GM19372 (cell line): Measurements from ENCODE around the gene ANKEF1.

Experiments
- ATAC-seq: cut with Tn5 transposase; IDR thresholded peaks from one replicate; pipeline ENCODE4 v1.9.1; 2021; ENCODE audit warnings: mild to moderate bottlenecking, low read depth, moderate library complexity; ENCODE audit not compliant: unreplicated experiment

The ANKEF1 gene

GRCh38 chr20:10034717-10035571 lies at the start of gene ANKEF1:
TSS of gene ANKEF1 (plus strand) at chr20:10034987. CDS start at chr20:10038302, 3,315 bp downstream.
- ATAC-seq = peak; percentile 87

DNA sequence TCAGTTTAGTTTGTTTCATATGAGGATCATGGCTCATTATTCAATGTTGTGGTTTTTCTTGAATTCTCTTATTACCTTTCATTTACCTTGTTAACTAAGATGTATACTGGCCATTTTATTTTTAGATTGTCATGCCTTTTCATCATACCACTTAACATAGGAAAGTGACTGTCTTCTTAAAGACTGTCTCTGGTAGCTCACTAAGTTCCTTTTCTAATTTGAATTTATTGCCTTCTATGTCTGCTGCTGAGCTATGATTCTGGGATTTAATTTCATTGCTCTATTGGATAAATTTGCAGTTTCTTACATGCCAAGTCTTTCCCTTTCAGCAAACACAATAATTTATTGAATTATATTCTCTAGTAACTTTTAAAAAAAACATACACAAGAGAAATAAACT lies 49.5 kb upstream of the ANKEF1 start:
- ATAC-seq = no peak

GRCh38 chr20:9985773-9986172 lies 49.0 kb upstream of the ANKEF1 start:
- no peak for ATAC-seq

- no peak for ATAC-seq
Observed at GRCh38 chr20:9989066-9989724, 45.6 kb upstream of the ANKEF1 start.

DNA sequence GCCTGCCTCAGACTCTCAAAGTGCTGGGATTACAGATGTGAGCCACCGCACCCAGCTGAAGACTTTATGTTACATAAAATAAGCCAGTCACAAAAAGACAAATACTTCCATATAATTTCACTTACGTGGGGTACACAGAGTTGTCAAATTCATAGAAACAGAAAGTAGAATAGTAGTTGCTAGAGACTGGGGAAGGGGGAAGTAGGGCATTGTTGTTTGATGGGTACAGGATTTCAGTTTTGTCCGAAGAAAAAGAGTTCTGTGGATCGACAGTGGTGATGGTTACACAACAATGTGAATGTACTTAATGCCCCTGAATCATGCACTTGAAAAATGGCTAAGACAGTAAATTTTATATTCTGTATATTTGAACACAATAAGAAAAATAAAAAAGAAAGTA lies 41.6 kb upstream of the ANKEF1 start:
- ATAC-seq = no peak

GRCh38 chr20:9994676-9995075 lies 40.1 kb upstream of the ANKEF1 start:
- no peak for ATAC-seq

DNA sequence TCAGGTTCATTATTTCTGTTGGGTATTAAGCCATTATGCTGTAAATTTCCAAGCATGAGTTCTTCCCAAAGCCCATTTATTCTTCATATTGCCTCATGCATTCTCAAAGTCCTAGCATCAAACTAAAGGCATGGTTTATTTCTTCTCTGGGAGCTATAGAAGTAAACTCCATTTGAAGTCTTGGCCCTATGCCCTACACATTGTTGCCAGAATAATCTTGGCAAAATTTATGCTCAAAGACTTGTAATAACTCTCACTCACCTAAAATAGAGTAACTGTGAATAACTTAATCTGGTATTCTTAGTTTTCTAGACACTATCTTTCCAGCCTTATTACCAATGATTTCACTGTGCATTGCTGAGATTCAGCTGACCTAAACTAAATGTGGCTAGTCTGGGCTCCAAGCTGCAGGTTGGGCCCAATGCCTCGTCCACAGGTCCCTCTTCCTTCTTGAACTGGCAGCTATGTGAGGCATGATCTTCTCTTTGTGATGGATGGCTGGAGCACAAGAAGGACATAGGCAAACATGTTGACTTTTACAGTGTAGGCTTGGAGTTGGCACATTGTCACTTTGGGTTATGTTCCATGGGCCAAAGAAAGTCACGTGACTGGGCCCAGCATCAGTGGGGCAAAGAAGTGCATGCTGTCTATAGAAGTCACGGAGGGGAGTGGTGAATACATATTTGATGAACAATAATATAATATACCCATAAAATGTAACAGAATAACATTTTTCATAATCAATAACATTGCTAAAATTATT lies 39.1 kb upstream of the ANKEF1 start:
- ATAC-seq = no peak

DNA sequence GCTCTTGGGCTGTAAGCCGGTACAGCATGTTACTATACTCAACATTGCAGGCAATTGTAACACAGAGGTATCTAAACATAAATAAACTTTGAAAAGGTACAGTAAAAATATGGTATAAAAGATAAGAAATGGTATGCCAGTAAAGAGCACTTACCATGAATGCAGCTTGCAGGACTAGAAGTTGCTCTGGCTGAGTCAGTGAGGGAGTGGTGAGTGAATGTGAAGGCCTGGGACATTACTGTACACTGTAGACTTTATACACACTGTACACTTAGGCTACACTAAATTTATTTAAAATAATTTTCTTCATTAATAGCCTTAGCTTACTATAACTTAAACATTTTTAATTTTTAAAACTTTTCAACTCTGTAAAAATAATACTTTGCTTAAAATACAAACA lies 37.8 kb upstream of the ANKEF1 start:
- no peak for ATAC-seq

DNA sequence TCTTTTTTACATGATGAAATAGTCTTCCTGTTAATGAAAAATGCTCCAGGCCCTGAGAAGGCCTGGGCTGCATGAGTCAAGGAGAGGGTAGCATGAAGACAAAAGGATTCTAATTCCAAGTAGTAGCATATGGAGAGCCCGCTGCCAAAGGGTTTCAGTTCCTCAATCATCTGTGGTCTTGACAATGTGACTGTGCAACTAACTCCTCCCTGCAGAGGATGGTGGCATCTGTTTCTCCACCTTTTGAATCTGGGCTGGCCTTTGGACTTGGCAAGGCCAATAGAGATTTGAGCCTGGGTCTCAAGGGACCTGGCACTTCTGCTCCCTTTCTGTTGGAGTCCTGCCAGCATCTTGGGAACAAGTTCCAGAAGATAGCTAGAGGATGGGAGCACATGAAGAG lies 35.1 kb upstream of the ANKEF1 start:
- no peak for ATAC-seq

GRCh38 chr20:10002866-10003265 lies 31.9 kb upstream of the ANKEF1 start:
- ATAC-seq = no peak

GRCh38 chr20:10004900-10005299 lies 29.9 kb upstream of the ANKEF1 start:
- ATAC-seq = no peak

DNA sequence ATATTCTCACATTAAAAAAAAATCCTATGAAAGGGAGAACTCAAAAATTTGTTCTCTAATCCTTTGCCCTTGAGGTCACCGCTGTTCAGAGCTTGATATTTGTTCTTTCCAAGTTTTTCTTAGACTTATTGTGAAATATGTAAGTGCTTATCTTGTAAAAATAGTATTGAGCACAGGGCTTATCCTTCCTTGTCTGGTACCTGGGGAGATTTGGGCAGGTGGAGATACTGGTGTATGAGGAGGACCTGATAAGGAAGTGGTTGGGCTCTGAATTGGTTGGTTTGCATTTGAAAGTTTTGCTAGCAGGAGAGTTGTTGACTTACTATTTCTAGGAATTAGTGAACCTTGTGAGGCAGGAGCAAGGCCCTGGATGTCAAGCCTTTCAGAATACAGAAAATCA lies 28.9 kb upstream of the ANKEF1 start:
- no peak for ATAC-seq

DNA sequence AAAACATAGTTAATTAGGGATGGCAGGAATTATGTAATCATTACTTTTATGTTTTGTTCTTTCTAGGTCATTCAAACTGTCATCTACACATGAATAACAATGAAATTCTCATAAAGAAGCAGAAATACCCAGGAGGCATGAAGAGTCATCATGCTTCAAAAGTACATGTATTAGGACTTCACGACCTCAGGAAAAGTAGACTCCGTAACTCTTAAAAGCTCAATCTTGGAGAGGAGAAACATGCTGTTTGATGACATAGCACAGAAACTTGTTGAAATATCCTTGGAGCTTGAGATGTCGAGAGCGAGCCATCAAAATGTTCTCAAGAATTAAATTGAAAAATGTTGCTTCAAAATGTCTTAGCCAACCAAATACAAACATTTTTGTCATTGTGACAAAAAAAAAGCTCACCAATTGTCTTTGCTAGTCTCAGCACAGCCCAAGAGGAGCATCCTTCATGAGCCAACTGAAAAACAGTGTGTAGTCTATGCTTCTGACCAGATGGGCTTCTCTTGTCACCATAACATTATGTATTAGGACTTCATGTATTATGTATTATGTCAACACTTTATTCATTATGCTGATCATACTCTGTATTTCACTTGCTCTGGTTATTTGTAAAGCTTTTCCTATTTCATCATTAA lies 28.2 kb upstream of the ANKEF1 start:
- ATAC-seq = no peak

DNA sequence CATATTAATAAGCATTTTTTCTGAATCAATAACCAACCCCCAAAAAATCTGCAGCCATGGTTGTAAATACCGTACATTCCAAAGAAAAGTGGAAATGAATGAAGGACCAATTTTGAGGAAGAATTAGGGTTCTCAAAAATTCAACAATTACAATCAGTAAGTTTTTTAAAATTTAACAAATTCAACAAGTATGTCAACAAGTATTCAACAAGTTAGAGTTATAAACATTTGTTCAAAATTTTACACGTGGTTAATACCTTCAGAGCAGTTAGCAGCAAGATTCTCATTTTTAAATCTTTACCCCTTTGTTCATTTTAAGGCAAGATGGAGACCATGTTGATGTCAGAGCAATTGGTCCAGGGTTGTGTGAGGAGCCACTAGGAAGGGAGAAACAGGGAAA lies 27.6 kb upstream of the ANKEF1 start:
- no peak for ATAC-seq

- ATAC-seq = no peak
Observed at GRCh38 chr20:10007747-10008146, 27.0 kb upstream of the ANKEF1 start.

GRCh38 chr20:10012464-10012863 lies 22.3 kb upstream of the ANKEF1 start:
- ATAC-seq = no peak

GRCh38 chr20:10014431-10014830 lies 20.4 kb upstream of the ANKEF1 start:
- ATAC-seq = no peak

GRCh38 chr20:10020937-10021336 lies 13.8 kb upstream of the ANKEF1 start:
- no peak for ATAC-seq

DNA sequence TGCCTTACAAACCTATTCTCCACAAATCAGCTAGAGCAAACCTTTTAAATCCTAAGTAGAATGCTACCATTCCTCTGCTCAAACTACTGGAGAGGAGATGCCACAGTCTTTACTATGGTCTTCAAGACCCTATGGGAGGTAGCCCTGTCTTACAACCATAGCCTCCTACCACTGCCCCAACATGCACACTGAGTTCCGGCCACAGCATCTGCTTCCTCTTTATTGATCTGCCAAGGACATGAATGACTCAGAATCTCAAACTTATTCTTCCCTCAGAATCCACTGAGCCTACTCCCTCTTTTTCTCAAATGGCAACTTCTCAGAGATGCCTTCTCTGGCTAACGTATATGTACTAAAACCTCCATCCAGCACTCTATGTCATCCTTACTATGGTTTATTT lies 12.2 kb upstream of the ANKEF1 start:
- ATAC-seq = no peak

GRCh38 chr20:10023911-10024310 lies 10.9 kb upstream of the ANKEF1 start:
- ATAC-seq = no peak
